Erythroblast (primary cell): ENCODE measurements around the gene STK10.

Source experiments
- GATA1 ChIP-seq: IDR thresholded peaks from 2 replicates; pipeline ENCODE4 v1.6.1; 2011; ENCODE audit warnings: low read depth, mild to moderate bottlenecking, control low read depth, low read length, moderate library complexity
- POLR2A ChIP-seq: IDR thresholded peaks from 2 replicates; pipeline ENCODE4 v1.6.1; 2011; ENCODE audit warnings: mild to moderate bottlenecking, low read length

DNA sequence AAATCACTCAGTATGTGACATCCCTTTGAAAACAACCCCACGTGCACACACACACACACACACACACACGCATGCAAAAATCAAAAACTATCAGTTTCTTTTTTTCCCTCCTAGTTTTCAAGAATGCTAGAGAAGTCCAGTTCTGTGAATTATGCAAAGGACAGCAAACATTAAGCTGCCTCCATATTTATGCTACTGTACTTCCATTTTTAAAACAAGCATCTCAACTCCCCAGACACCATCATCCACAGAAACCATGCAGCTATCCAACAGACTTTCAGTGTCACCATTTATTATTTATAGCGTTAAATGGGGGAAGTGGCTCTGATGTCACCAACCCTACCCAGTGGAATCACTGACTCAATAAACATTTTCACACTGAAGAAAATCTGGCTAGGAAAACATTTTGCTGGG lies 183.2 kb downstream of the STK10 start:
- TF ChIP-seq POLR2A (no peak), GATA1 (no peak)
